GM12875 (cell line): Measurements from ENCODE around the gene HPS6.

ENCODE experiments used
- H3K4me3 ChIP-seq: one replicate; pipeline ENCODE4 v1.5.1; 2011; ENCODE audit warnings: low read depth, low read length, control low read depth
- CTCF ChIP-seq: IDR thresholded peaks from 2 replicates; pipeline ENCODE4 v1.5.1; 2011; ENCODE audit warnings: low read depth, mild to moderate bottlenecking, control low read depth, inconsistent platforms, low read length, moderate library complexity, borderline replicate concordance; ENCODE audit not compliant: insufficient read depth

Gene HPS6

GRCh38 chr10:102038410-102038809 lies 26.7 kb upstream of the HPS6 start:
- H3K4me3 ChIP-seq, result no peak overlapping the region
- no peak for TF ChIP-seq CTCF

GRCh38 chr10:102040305-102041050 lies 24.7 kb upstream of the HPS6 start:
- no peak for TF ChIP-seq CTCF
- H3K4me3 ChIP-seq, result no peak overlapping the region

- H3K4me3 ChIP-seq, result no peak overlapping the region
- TF ChIP-seq CTCF, result no peak
Observed at GRCh38 chr10:102045292-102045691, 19.9 kb upstream of the HPS6 start.

GRCh38 chr10:102046095-102046494 lies 19.1 kb upstream of the HPS6 start:
- TF ChIP-seq CTCF, result no peak
- H3K4me3 ChIP-seq, result no peak overlapping the region

- peak overlapping the region; percentile 64 for H3K4me3 ChIP-seq
Observed at GRCh38 chr10:102054881-102055646, 10.1 kb upstream of the HPS6 start.

GRCh38 chr10:102055647-102056419 lies 9.3 kb upstream of the HPS6 start, which contains the start of gene ARMH3:
TSS of gene ARMH3 (minus strand) at chr10:102056173. CDS start at chr10:102040114, 16,059 bp downstream.
- peak within 1 kb of the TSS; percentile 64 for H3K4me3 ChIP-seq
- no peak for TF ChIP-seq CTCF

GRCh38 chr10:102059987-102060386 lies 5.2 kb upstream of the HPS6 start:
- H3K4me3 ChIP-seq, result no peak overlapping the region
- TF ChIP-seq CTCF, result no peak
